Midbrain (tissue), 1 donor: ENCODE data around the gene OSTN.
"Not testable (repeated sequence)": the region's sequence is repeated elsewhere in the genome, so short reads cannot be mapped to it uniquely, and the experiment has no call there.

Source experiments
- DNase-seq: peaks from one replicate; lab custom pipeline; 2025; lab: John Stamatoyannopoulos, UW

Gene OSTN, protein sequence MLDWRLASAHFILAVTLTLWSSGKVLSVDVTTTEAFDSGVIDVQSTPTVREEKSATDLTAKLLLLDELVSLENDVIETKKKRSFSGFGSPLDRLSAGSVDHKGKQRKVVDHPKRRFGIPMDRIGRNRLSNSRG

DNA sequence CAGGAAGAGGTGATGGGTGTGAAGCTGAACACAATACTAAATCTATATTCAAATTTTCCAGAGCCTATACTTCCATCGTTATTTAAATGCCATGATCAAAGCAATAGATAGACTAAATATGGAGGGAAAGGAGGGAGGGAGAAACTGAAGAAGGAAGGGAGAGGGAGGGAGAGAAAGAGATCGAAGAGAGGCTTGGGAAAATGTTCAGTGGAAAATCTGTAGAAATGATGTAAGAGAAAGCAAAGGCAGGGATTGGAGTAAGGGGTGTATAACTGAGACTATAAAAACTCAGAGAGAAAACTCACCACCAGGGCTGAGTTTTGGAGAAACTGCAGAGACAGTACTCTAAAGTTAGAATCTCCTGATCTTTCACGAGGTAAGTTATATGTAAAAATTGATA, at the start of gene OSTN:
Gene OSTN, plus strand, starts transcription at position 310 of the 400 bp plus-strand sequence. CDS start 13,292 bp downstream, outside the sequence.
- DNase-seq = no peak

DNA sequence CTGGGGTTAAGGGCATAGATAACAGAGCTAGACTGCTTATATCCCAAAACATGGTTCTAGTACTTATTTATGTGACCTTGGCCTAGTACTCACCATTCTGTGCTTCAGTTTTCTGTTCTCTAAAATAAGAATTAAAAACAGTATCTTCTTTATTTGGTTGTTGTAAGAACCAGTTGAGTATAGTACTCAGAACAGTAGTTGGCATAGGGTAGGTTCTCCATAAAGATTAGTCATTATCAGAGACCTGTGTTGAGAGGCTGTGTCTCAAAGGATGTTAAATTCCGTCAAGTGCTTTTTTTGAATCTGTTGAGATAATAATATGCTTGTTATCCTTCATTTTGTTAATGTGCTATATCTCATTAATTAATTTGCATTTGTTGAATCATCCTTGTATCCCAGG, 47.4 kb upstream of the OSTN start:
- DNase-seq = no peak

DNA sequence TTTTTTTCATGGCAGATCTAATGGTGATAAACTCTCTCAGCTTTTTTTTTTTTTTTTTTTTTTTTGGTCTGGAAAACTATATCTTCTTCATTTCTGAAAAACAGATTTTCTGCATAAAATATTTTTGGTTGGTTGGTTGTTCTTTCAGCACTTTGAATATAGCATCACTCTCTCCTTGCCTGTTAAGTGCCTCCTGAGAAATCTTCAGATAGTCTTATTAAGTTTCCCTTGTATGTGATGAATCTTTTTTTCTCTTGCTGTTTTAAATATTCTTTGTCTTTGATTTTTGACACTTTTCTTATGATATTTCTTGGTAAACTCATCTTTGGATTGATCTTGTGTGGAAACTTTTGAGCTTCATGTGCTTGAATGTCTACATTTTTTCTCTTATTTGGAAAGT, 44.2 kb upstream of the OSTN start:
- no peak for DNase-seq

DNA sequence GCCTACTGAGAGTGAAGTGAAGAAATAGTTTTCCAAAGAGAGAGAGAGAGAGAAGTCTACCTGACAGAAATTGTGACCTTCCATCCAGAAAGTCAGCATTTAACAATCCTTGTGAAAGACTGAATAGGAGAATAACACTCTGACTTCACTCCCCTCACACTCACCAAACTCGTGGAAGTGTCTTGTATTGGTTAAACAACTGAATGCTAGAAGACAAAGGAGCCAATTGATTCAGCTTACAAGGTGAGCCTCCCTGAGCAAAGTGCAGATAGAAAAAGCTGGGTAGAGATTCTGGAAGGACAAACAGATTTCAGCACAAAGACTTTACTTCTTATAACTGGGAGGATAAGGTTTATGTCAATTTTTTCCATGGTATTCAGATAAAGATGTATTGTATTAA, 40.8 kb upstream of the OSTN start:
- DNase-seq = no peak

DNA sequence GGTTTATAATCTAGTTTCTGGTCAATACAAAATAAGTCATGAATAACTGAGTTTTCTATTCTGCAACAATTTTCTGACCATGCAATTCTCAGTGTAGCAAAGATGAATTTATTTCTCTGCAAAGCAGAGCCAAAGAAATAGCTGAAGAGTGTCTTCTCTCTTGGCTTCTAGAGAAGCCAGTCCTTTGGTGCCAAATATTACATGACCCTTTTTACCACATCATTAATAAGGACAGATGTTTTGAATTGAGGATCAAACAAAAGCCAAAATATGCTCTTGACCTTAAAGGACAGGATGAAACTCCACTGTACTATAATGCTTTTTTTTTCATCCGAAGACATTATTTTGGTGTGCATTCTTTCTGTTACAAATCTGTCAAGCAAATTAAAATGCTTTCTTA, 40.2 kb upstream of the OSTN start:
- no peak for DNase-seq

DNA sequence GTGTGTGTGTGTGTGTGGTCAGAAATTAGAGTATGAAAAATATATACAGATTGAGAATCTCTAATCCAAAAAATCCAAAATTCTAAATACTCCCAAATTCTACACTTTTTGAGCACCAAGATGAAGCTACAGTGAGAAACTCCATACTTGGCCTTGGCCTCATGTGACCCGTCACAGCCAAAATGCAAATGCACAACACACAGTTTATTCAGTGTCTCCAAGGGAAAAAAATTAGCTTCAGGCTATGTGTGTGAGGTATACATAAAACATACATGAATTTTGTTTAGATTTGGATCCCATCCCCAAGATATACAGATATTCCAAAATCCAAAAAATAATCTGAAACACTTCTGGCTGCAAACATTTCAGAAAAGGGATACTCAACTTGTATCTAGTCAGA, 33.2 kb upstream of the OSTN start:
- DNase-seq = no peak

DNA sequence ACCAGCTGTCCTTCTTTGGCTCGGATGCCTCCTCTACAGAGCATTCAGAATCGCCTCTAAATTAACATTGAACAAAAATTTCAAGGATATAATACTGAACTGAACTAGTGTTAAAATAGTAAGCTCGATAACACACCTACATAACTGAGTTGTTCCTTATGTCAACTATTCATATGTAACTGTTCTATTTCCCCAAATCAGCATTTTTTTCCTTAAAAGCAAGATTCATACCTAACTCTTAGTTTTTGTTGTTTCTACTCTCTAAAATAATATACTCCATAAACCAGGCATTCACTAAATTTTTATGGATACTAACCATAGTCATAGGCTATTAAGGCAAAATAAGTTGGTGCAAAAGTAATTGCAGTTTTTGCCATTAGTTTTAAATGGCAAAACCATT, 32.7 kb upstream of the OSTN start:
- no peak for DNase-seq

DNA sequence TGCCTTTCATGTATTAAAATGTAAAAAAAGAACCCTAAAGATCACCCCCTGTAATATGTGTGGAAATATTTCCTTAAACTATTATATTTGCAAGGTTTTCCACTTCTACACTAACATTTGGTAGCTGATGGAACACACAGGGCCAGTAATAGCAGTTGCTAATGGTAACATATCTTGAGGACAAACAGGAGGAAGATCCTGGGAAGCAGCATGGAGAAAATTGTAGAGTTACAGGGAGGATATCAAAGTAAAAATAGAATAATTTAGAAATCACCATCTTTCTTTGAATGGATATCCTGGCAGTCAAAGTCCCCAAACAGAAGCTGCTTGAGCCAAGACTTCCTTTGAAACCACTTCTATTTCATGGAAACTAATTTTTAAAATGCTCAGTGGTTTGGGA, 29.5 kb upstream of the OSTN start:
- no peak for DNase-seq

DNA sequence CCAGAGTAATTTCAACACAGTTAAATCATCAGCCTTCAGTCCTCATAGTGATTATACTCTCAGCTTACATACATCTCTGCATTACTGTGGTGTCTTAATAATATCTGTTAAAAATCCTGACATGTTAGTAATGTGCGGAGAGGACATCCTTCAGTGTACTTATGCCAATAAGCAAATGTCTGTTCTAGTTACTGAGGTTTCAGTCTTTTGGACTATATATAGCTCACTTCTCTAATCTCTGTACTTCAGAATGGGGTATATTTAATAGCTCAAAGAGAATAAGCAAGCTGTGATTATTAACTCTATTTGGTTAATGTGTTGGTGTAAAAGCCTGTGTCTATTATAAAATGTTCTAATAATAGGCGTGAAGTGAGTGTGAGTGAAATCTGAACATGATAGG, 28.9 kb upstream of the OSTN start:
- DNase-seq = no peak

DNA sequence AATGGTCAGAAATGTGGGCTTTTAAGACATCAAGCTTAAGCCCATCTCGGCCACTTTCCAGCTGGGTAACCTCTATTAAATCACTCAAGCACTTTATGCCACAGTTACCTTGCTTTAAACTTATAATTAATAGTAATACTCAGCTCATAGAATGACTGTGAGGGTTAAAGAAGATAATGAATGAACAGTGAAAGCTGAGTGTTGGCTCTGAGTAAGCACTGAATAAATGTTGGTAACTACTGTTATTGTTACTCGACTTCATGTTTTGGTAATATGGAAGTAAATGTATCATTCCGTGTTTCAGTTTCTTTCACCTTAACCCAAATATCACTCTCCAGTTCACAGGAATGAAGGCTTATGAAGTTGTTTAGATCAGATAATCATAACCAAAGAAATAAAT, 23.9 kb upstream of the OSTN start:
- no peak for DNase-seq

DNA sequence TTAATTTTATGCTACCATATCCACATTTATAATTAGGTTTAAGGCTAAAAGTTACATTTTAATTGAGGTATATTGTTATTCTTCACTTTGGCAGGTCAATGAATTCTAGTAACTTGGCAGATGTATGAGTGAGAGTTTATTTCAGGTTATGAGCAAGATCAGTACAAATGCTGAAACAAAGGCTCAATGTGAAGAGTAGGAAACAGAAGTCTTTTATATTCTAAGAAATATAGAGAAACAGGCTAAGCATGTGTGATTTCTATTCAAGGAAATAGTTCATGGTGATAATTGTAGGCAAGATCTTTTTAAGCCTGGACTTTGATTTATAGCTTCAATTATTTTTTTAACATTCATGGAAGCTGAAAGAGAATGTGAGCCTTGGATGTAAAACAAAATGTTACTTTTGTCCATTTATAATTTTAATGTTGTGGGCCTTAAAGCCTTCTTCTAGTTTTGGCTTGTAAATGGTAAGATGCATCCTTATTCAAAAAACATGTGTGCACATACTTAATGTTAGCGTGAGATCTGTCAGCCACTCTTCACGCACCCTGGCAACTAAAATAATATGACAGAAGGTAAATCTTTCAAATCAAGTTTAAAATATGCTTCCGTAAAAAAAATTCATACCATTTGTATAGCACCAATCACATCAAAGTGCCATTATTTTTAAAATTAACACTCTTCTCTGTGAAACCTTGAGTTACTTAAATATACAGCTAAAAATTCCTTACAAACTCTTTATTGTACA, 22.8 kb upstream of the OSTN start:
- DNase-seq = peak; percentile 2

DNA sequence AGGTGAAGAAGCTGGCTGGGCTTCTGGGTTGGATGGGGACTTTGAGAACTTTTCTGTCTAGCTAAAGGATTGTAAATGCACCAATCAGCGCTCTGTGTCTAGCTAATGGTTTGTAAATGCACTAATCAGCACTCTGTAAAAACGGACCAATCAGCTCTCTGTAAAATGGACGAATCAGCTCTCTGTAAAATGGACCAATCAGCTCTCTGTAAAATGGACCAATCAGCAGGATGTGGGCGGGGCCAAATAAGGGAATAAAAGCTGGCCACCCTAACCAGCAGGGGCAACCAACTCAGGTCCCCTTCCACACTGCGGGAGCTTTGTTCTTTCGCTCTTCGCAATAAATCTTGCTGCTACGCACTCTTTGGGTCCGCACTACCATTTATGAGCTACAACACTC, 13.7 kb upstream of the OSTN start:
- DNase-seq = not testable (repeated sequence)

DNA sequence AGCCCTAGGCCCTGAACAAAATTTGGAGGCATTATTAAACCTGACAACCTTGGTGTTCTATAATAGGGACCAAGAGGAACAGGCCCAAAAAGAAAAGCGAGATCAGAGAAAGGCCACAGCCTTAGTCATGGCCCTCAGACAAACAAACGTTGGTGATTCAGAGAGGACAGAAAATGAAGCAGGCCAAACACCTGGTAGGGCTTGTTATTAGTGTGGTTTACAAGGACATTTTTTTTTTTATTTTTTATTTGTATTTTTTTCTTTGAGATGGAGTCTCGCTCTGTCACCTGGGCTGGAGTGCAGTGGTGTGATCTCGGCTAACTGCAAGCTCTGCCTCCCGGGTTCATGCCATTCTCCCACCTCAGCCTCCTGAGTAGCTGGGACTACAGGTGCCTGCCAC, 10.8 kb upstream of the OSTN start:
- not testable (repeated sequence) for DNase-seq

DNA sequence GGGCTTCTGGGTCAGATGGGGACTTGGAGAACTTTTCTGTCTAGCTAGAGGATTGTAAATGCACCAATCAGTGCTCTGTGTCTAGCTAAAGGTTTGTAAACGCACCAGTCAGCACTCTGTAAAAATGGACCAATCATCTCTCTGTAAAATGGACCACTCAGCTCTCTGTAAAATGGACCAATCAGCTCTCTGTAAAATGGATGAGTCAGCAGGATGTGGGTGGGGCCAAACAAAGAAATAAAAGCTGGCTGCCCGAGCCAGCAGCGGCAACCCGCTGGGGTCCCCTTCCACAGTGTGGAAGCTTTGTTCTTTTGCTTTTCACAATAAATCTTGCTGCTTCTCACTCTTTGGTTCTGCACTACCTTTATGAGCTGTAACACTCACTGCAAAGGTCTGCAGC, 6.8 kb upstream of the OSTN start:
- DNase-seq = not testable (repeated sequence)

DNA sequence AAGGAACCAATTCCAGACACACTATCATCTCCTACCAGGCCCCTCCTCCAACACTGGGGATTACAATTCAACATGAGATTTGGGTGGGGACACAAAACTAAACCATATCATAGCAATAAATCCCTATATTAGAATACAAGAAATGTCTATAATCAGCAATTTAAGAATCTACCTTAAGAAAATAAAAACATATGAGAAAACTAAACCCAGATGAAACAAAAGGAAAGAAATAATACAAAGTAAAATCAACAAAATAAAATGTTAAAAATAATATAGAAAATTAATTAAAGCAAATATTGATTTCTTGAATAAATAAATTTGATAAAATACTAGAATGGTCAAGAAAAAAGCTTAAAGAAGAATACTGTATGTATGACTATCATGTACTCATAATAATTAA, 6.1 kb upstream of the OSTN start:
- no peak for DNase-seq

DNA sequence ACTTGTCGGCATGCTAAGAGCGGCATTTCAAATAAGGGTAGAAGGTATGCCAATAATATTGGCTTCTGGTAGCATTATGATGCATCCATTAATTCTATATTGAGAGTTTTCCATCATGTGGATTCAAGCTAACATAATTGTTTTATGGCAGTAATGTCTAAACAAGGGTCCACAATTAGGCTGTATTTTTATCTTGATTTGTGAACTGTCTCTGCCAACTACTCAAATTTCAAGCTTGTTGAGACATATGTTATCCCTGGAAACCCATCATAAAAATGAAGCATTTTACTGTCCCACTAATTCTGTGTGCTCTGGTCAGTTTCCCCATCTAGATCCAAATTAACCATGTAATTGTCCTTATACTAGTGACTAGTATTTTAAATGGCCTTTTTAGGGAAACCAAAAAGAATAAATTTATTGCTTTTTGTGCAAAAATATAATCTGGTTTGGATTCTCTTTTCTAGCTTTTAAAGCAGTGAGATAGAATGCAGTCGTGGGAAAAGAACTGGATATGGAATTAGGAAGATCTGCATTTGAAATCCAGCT, 1.2 kb upstream of the OSTN start:
- DNase-seq = no peak

DNA sequence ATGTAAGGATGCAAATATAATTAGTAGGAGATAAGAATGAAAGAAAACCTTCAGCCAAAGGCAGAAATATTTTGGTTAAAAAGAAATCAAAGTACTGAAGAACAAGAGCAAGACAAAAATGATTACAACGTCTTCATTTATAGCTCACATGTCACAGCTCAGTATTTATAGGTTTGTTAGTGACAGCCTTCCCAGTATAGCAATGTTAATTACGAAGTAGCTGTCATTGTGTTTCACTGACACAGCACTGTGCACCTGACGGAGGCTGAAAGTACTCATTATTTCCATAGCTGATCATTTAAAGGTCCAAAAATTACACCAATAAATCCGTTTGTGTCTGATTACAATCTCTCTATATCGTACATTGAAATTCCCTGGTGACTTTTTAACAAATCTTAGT, 561 bp upstream of the OSTN start:
- no peak for DNase-seq

DNA sequence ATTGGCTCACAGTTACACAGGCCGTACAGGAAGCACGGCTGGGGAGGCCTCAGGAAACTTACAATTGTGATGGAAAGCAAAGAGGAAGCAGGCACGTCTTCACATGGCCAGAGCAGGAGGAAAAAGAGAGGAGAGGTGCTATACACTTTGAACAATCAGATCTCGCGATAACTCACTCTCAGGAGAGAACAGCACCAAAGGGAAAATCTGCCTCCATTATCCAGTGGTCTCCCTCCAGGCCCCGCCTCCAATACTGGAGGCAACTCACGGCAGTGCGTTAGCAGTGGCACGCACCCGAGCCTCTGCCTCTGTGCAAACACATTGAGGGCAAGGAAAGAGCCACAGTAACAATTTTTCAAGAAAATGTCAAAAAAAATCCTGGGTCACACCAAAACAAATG, 11.0 kb downstream of the OSTN start:
- no peak for DNase-seq

DNA sequence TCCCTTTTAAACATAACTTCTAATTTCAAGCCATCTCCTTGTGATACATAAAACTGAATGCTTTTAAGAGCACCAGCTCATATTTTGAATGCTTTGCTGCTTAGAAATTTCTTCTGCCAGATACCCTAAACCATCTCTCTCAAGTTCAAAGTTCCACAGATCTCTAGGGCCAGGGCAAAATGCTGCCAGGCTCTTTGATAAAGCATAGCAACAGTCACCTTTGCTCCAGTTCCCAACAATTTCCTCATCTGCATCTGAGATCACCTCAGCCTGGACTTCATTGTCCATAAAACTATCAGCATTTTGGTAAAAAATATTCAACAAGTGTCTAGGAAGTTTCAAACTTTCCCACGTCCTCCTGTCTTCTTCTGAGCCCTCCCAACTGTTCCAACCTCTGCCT, 17.5 kb downstream of the OSTN start:
- no peak for DNase-seq

DNA sequence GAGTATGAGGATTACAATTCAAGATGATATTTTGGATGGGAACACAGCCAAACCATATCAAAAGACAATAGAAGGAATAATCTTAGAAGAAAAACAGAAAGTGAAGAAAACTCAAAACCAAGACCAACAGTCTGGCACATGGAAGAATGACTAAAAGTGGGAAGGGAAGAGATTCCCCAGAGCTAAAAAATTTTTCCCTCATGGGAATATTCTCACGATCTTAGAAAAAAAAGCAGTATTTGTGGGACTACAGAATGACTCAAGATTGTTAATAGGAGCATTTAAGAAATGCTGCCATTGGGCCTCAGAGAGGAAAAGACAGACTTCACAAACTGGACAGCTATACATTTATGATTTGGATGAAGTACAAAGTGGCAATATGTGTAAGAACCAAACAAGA, 18.3 kb downstream of the OSTN start:
- no peak for DNase-seq

DNA sequence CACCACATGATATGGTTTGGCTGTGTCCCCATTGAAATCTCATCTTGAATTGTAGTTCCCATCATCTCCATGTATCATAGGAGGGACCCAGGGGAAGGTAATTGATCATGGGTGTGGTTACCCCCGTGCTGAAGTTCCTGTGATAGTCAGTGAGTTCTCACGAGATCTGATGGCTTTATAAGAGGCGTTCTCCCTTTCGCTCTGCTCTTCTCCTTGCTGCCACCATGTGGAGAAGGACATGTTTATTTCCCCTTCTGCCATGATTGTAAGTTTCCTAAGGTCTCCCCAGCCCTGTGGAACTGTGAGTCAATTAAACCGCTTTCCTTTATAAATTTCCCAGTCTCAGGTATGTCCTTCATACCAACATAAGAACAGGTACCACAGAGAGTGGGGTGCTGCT, 21.9 kb downstream of the OSTN start:
- no peak for DNase-seq

DNA sequence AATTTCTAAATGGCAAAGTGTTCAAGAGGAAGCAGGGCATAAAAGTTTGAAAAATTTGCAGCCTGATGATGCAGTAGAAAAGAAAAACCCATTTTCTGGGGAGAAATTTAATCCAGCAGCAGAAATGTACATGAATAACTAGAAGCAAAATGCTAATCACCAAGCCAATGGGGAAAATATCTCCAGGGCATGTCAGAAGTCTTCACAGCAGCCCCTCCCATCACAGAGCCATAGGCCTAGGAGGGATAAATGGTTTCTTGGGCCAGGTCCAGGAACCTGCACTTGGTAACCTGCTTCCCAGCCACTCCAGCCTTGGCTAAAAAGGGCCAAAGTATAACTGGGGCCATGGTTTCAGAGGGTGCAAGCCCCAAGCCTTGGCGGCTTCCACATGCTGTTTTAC, 22.6 kb downstream of the OSTN start:
- DNase-seq = no peak

DNA sequence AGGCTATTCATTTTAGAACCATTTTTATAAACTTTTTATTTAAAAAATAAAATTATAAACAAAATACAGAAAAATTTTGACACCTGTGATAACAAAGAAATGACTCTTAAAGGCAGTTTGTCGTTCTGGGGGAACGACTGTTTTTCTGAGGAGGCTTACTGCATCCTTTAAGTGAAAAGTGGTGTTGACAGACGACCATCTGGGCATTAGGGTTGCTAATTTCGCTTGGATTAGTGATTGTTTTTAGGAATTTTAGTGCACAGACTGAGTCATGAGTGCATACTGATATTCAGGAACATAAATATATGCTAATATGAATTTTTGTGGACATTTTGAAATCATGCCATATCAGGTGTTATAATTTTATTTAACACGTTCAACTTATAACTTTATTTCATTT, 28.5 kb downstream of the OSTN start:
- no peak for DNase-seq

DNA sequence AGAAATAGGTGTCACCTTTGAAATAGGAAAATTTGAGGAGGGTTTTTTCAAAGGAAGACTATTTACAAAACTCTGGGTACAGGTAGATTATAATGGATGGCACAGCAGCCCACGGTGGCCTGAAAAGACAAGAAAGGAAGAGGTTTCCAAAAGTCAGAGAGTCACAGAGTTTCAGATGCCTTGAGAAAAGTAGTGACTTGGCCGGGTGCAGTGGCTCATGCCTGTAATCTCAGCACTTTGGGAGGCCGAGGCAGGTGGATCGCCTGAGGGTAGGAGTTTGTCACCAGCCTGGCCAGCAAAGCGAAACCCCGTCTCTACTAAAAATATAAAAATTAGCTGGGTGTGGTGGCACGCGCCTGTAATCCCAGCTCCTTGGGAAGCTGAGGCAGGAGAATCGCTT, 35.2 kb downstream of the OSTN start:
- DNase-seq = no peak
